ENCODE data around the gene CACNA1G.

The CACNA1G gene

DNA sequence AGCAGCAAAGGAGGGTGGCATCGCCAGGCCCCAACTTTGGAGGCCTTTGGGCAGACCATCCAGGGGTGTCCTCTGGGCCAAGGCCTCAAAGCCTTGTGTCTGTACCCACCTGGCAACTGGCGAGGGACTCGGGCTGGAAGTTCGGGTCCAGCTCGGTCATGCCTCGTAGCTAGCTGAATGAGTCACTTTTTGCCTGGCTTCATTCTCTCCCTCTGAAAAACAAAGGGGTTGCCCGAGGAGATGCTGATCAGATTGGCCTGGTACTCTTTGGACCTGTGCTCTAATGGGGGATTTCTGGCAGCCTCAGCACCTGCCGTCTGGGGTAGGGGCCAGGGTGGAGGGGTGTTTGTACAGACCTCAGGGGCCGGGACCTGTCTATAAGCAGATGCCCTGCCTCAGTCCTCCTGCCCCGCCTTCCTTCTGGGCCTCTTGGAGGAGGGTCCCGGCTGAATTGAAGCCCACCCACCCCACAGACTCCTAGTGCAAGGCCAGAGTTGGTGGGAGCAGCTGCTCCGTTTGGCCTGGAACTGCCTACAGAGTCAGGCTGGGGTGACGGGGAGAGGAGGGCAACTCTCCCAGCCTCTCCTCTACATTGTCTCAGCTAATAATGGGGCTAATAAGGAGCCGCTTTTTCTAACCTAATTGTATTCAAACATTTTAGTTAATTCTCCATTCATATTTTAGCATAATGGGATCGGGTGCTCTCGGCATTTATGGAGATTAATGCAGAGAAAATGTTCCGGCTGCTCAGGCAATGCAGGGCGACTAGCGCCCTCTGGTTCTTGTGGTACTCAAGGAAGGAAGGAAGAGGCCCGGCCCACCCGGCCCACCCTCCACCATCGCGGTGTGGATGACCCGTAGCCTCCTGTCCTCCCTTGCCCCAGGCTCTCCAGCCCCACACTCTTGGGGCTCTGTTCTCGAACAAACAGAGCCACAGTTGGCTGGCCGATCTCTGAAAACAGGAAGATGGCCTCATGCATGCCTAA, 52.8 kb downstream of the CACNA1G start:
- no peak for DNase-seq (ENCODE audit: low read depth in 2 of 2)

DNA sequence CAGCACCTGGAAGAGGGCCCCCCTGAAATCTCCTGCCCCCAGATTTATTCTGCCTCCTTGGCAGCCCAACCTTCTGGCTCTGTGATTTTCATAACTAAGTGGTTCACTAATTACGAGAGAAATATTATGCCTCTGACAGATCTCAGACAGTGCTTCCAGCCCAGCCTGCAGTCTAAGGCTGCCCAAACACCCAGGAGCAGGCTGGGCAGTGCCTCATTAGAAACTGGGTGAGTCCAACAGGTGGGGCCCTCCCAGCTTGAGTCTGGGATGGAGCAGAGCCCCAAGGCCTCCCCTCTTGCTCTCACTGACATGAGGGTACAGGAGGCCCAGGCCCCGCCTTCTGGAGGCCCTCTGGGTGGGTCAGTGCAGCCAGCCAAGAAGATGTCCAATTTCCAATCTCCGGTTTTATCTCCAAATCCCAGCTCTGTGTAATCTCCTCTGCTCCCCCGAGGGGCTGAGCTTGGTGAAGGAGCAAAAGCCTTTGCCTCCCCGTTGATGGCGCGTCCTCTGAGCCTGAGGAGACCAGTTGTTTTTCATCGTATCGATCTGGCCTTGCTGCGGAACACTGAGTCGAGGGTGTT, 54.0 kb downstream of the CACNA1G start:
- no peak for DNase-seq (ENCODE audit: low read depth in 2 of 2)

DNA sequence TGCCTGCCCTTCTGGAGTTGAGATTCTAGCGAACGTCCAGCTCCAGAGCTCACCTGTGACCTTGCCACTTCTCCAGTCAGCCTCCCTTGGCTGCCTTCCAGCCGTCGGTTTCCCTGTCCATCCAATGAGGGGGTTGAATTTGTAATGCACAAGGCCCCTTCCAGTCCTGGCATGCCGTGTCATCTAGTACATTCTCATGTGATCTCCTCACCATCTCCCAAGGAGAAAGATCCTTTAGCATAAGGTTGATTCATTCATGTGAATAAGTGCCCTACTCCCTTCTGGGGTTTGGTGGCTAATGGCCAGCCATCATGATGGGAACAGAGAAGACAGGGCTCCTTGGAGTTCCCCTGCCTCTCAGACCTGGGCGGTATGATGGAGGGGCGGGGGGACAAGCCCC, 55.3 kb downstream of the CACNA1G start:
- no peak for DNase-seq (ENCODE audit: low read depth in 2 of 2)

DNA sequence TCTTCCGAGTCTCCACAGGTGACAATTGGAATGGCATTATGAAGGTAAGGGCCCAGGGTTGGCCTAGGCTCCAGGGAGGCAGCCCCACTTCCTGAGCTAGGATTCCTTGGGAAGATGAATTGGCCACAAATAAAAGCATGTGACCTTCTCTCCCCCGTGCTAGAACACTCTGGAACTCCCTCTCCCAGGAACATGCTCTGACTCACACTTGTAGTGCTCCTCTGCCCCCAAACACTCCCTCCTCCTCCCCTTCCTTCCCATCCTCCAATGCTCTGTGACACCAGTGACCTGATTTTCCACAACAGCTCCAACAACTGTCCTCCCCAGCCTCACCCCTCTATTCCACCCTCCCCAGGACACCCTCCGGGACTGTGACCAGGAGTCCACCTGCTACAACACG, 57.8 kb downstream of the CACNA1G start:
- DNase-seq (ENCODE audit: low read depth in 2 of 2) = no peak

DNA sequence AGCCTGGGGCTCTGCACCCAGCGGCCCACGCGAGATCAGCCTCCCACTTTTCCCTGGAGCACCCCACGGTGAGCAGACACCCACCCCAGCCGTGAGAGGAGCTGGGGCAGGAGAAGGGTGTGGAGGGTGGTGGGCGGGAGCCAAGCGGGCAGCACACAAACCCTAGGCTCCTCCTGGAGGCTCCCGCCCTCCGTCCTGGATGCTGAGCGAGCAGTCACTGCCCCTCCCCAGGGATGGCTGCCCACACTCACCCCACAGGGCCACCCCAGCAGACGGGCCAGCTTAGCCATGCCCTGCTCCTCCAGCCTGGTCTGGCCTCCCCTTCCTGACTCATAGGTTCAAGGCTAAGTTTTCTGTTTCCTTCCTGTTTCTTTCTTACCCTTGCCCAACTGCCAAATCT, 58.4 kb downstream of the CACNA1G start:
- no peak for DNase-seq (ENCODE audit: low read depth in 2 of 2)

DNA sequence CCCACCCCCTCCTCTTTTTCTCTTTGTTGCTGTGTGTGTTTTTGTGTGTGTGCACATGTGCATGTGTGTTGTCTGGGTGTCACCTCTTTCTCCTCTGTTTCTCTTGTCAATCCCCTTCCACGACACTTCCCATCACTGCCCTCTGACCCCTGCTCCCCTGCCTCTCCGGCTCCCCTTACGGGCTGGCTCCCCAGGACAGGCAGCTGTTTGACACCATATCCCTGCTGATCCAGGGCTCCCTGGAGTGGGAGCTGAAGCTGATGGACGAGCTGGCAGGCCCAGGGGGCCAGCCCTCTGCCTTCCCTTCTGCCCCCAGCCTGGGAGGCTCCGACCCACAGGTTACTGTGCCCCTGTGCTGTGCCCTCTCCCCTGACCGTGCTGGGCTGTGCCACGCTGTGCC, 59.0 kb downstream of the CACNA1G start:
- no peak for DNase-seq (ENCODE audit: low read depth in 2 of 2)

DNA sequence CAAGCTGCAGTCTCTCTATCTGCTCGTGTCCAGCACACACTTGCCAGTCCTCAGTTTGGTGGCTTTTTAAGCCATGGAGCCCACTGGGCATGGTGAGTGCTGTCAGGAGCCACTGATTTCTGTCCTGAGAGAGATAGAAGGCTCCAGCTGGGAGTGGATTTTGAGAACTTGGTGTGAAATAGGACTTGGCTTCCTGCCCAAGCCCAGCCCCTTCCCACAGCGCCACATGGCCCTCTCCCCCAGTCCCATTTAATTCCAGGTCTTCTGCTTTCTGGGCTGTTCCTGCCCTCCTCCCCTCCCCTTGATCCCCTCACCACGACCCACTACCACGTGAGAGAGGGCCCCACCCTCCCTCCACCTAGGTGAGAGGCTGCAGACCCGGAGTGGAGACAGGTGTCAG, 59.7 kb downstream of the CACNA1G start:
- no peak for DNase-seq (ENCODE audit: low read depth in 2 of 2)

DNA sequence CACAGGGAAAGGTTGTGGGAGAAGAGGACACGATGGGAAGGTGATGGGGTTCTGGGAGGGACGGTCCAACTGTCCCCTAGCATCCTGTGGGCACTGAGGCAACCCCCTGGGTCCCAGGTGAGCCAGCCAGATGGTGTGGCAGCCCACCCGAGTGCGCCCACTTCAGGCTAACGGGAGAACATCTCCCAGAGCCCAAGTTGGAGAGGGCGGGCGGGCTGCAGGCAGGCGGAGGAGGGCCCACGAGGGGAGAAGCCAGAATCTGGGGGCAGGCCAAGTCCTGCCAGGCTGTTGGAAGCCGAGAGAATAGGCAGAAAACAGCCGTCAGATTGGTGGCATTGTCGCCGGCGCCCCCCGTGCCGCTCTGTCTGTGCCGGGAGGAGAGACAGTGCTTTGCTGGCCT, 60.3 kb downstream of the CACNA1G start:
- DNase-seq (ENCODE audit: low read depth in 2 of 2) = no peak

DNA sequence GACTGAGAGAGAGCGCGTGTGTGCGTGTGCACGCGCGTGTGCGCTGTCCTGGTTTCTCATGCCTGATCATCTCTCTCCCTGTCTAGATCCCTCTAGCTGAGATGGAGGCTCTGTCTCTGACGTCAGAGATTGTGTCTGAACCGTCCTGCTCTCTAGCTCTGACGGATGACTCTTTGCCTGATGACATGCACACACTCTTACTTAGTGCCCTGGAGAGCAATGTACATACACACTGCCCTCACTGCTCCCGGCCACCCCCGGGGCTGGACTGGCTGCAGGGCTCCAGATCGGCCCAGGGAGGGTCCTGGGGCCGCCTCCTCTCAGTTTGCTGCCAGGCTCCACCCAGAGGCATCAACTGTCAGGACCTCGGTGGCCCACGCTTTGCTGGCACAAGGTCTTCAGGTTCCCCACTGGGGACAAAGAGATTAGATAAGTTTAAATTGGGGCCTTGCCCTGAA, 61.1 kb downstream of the CACNA1G start:
- DNase-seq (ENCODE audit: low read depth in 2 of 2) = no peak

DNA sequence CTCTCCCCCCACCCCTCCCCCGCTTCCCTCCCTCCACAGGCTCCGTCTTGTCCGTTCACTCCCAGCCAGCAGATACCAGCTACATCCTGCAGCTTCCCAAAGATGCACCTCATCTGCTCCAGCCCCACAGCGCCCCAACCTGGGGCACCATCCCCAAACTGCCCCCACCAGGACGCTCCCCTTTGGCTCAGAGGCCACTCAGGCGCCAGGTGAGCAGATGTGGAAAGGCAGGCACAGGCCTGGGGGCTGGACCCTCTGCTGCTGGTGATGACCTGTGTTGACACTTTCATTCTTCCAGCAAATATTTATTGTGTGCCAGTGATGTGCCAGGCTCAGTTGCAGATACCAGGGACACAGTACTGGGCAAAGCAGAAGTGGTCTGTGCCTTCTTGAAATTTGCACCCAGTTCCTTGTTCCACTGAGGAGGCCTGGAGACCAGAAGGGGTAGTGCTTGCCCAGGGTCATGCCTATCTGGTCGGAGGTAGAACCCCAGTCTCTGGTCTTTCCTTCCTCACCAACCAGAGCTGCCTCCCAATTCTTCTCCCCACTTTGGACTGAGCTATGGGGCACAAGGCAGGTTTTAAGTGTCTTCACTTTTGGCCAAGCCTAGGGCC, 63.9 kb downstream of the CACNA1G start:
- no peak for DNase-seq (ENCODE audit: low read depth in 2 of 2)

DNA sequence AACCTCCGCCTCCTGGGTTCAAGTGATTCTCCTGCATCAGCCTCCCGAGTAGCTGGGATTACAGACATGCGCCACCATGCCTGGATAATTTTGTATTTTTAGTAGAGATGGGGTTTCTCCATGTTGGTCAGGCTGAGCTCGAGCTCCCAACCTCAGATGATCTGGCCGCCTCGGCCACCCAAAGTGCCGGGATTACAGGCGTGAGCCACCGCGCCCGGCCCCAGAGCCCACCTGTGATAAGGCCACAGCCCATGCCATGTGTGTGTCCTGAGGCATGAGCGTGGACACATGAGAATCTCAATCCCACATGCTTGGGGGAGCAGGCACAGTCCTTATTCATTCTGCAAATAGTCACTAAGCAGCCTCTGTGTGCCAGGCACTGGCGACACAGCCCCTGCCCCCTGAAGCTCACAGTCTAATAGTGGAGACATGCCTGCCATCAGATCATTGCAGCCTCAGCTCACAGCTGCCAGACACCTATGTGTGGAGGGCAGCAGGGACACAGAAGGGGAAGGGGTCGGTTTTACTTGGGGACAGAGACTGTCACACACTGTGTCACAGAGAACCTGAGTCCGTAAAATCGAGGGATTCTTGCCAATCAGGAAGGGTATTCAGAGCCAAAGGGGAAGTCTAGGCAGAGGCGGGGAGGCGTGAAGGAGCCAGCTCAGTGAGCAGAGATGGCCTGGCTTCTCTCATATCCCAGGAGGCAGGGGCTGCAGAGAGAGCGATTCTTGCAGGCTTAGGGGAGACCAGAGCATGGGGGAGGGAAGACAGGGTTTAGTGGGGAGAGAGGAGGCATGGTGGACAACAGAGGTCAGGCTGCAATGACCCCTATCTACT, 64.7 kb downstream of the CACNA1G start:
- DNase-seq (ENCODE audit: low read depth in 2 of 2) = no peak

DNA sequence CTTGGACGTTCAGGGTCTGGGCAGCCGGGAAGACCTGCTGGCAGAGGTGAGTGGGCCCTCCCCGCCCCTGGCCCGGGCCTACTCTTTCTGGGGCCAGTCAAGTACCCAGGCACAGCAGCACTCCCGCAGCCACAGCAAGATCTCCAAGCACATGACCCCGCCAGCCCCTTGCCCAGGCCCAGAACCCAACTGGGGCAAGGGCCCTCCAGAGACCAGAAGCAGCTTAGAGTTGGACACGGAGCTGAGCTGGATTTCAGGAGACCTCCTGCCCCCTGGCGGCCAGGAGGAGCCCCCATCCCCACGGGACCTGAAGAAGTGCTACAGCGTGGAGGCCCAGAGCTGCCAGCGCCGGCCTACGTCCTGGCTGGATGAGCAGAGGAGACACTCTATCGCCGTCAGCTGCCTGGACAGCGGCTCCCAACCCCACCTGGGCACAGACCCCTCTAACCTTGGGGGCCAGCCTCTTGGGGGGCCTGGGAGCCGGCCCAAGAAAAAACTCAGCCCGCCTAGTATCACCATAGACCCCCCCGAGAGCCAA, 65.6 kb downstream of the CACNA1G start:
- peak; percentile 17 to 36 for DNase-seq (ENCODE audit: low read depth in 2 of 2)

DNA sequence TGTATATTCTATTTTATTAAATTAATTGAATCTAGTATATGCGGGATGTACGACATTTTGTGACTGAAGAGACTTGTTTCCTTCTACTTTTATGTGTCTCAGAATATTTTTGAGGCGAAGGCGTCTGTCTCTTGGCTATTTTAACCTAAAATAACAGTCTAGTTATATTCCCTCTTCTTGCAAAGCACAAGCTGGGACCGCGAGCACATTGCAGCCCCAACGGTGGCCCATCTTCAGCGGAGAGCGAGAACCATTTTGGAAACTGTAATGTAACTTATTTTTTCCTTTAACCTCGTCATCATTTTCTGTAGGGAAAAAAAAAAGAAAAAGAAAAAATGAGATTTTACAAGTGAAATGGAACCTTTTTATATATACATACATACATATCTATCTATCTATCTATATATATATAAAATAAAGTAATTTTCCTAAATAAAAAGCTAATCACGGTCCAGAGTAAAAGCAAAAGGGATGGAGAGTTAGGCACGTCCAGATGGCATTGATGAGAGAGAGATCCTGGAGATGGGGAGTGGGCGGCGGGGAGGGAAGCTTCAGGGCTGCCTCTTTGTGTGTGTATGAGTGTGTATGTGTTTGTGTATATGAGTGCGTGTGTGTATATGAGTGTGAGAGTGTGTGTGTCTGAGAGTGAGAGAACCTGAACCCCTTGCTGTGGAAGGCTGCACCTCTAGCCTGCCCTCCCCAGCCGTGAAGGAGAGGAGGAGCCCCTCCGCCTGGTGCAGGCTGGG, 66.7 kb downstream of the CACNA1G start:
- no peak for DNase-seq (ENCODE audit: low read depth in 2 of 2)

DNA sequence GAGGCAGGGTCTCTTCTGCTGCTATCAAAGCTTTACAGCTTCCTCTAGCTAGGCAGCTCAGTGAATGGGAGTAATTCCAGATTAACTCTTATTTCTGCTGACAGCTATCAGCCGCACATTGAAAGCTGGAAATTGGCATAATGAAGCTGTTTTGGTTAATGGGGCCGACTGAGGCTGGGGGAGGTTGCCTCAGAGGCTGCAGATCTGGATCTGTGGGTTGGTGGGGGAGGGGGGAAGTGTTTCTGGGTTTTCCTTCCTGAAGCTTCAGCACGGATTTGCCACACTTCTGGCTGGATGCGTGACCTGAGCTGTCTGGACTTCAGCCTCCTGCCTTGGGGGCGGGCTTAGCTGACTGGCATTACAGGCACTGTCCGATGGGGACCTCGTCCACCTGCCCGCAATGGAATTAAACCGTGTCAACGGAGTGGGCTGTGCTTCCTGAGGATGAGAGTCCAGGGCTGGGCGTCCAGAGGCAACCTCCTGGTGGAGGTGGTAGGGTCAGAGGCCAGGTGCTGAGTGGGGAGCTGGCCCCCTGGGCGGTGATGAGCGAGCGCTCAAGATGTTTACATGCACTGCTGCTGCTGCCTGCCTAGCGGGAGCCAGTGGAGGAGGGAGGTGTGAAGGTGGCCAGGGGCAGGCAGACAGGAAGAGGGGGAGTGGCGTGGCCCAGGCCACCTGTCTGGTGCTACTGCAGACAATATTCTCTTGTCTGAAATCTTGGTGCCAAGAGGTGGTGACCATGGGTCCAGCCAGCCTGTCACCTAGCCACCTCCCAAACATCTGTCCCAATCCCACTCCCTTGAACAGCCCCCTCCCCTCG, 67.5 kb downstream of the CACNA1G start:
- DNase-seq (ENCODE audit: low read depth in 2 of 2) = no peak

DNA sequence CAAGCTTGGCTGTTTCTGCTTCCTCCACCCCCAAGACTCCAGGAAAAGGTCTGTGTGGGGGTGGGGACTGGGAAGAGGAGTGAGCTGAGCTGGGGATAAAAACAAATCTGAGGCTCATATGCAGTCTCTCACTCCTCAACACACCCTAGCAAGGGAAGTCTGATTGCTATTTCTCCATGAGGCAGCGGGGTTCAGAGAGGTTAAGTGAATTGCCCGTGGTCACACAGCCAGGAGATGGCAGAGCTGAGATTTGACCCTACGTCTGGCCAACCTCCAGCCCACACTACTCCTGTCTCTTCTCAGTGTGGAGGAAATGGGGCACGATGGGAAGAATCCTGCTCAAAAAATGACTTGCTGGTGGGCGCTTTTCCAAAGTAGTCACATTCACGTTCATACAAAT, 69.4 kb downstream of the CACNA1G start:
- no peak for DNase-seq (ENCODE audit: low read depth in 2 of 2)

DNA sequence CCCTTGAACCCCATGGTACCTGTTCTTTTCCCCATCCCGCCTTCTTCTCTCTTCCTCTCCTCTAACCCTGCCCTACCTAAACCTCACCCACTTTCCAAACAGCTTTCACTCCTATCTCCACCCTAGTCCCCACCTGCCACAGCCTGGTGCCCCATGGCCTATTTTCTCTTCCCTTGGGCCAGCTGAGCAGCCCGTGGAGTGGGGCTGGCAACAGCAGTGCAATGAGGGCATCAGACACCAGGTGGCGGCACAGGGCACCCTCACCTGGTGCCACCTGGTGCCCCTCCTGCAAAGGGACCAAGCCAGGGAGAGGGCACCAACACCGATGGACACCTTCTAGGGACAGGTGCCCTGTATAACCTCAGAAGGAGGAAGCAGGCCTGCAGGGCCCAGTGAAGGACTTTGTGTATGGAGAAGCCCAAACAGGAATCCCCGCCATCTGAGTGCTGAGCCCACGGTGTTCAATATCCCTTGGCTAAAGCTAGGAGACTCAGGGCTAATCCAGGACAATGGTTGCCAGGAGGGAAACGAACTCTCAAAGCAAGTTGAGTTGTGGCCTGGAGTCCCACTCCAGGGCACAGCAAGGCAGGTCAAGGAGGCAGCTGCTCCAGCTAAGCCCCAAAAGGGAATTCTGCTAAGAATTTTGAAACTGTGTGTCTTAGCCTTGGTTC, 70.1 kb downstream of the CACNA1G start:
- peak in 1 of 2 donors; percentile 7 for DNase-seq (ENCODE audit: low read depth in 2 of 2)

DNA sequence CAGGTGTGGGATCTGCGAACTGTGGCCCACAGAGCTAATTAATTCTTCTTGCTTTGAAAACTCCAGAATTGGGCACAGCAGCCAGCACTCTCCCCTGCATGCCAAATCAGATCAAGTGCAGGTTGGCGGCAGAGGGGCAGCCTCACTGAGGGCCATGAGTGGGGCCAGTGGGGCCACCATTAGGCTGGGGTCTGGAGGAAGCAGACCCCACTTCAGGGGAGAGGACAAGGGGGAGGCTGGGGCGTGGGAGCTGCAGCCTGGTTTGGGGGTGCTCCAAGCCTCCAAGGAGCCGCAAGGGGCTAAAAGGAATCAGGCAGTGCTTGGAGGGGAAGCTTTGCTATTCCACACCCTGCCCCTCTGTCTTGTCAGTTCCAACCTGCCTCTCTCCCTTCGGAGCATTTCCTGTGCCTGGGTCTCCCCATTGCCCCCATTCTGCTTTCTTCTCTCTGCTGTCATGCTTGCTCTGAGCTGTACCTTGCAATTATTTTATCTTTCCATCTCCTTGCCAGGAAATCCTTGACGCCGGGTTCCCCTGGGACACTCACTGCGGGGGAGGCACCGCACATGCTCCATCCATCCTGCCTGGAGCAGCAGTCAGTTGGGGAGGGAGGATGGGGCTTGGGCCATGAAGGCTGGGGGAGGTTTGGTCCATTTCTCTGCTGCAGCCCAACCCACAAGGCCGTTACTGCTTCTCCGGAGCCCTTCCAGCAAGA, 70.8 kb downstream of the CACNA1G start:
- DNase-seq (ENCODE audit: low read depth in 2 of 2) = no peak

DNA sequence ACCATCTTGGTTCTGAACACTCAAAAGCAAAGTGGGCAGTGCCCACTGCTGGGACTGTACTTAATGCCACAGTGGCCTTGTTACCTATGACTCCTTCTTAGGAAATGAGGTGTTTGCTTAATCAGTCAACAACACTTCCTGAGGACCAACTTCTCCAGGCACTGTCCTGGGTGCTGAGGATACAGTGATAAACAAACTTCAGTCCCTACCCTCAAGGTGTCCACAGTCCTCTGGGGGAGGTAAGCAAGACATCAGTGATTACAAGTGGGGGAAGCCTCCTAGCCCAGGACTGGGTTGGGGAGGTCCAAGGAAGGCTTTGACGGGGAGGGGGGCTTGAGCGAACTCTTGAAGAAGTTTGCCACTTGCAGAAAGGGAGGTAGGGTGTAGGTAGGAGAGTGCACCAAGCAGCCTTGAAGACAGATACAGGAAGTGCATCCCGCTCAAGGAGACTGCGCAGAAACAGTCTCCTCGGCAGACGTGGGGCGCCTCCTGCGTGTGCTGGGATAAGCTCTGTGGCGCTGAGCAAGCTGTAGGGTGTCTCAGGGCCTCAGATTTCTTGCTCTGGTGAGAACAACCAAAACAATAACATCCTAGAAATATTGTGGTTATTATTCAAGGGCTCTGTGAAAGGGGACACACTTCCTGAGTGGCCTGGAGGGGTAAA, 71.5 kb downstream of the CACNA1G start:
- DNase-seq (ENCODE audit: low read depth in 2 of 2) = no peak
